22Rv1 (cell line): ENCODE results near the gene EPS15.

Experiments
- CTCF ChIP-seq: fragments of 450-650 bp; IDR thresholded peaks from 2 replicates; pipeline ENCODE4 v1.5.1; 2017; ENCODE audit warnings: mild to moderate bottlenecking
- ZFX ChIP-seq: fragments of 450-650 bp; IDR thresholded peaks from 2 replicates; pipeline ENCODE4 v1.6.1; 2017; ENCODE audit warnings: antibody characterized with exemption, borderline replicate concordance

- no peak for TF ChIP-seq CTCF
- TF ChIP-seq ZFX = no peak
Observed at GRCh38 chr1:51327386-51327785, 191.7 kb downstream of the EPS15 start.
